CD4-positive, alpha-beta T cell (primary cell): ENCODE data around the gene PTTG1IP. TPM values are rescaled to one million over a fixed set of nuclear protein-coding genes. Genes with fewer than 3 reads are reported as not detected.

Experiments
- ATAC-seq: fragments of 200-7000 bp; cut with Tn5 transposase; one replicate; pipeline ENCODE4 v1.10.0; 2022; ENCODE audit warnings: mild to moderate bottlenecking; ENCODE audit not compliant: poor library complexity
- CTCF ChIA-PET: fragments of 350-600 bp; sonication (Branson Sonifier 250); formaldehyde crosslinking; loops from one replicate; lab custom pipeline; 2021; ENCODE audit warnings: antibody characterized with exemption, inconsistent platforms; lab: Charles Lee
- POLR2A ChIA-PET: fragments of 350-600 bp; sonication (Branson Sonifier 250); formaldehyde crosslinking; loops from one replicate; lab custom pipeline; 2021; ENCODE audit warnings: antibody characterized with exemption, inconsistent platforms; lab: Charles Lee
- DNase-seq, 14 experiments: peaks; one replicate each; pipeline ENCODE4 v3.0.0-alpha.2; 2013 to 2020; ENCODE audit warnings: mixed read lengths in 2 of 14
- H3K27ac ChIP-seq, 2 donors: one replicate each; pipeline versions ENCODE4 v1.5.1 to v1.7.0; 2013; ENCODE audit warnings: low read length in 2 of 2, low read depth in 1 of 2, mild to moderate bottlenecking in 1 of 2
- H3K27me3 ChIP-seq, 2 experiments: 1 replicate in 1 of 2; 2 replicates in 1 of 2; pipeline versions ENCODE4 v1.6.1 to v1.7.0; 2013; ENCODE audit warnings: low read length in 2 of 2, control low read depth in 1 of 2, mild to moderate bottlenecking in 1 of 2, moderate library complexity in 1 of 2; ENCODE audit not compliant: insufficient read depth in 2 of 2, control insufficient read depth in 1 of 2
- H3K36me3 ChIP-seq: one replicate; pipeline ENCODE4 v1.6.1; 2013; ENCODE audit warnings: low read length, control low read depth; ENCODE audit not compliant: insufficient read depth
- H3K4me1 ChIP-seq: one replicate; pipeline ENCODE4 v1.6.1; 2013; ENCODE audit warnings: low read length, control low read depth; ENCODE audit not compliant: insufficient read depth
- H3K4me3 ChIP-seq: one replicate; pipeline ENCODE4 v1.5.1; 2013; ENCODE audit warnings: mild to moderate bottlenecking, low read length, moderate library complexity
- H3K9me3 ChIP-seq, 2 experiments: 1 replicate in 1 of 2; 2 replicates in 1 of 2; pipeline versions ENCODE4 v1.6.1 to v1.7.0; 2013; ENCODE audit warnings: low read length in 2 of 2, mild to moderate bottlenecking in 2 of 2, control low read depth in 1 of 2, moderate library complexity in 1 of 2; ENCODE audit not compliant: control insufficient read depth in 1 of 2, insufficient read depth in 1 of 2
- H3K27ac Mint-ChIP-seq: one replicate; pipeline ENCODE4 v1.8.0; 2020; ENCODE audit warnings: mixed read lengths
- H3K27me3 Mint-ChIP-seq: one replicate; pipeline ENCODE4 v1.8.0; 2021; ENCODE audit warnings: mixed read lengths
- H3K36me3 Mint-ChIP-seq: one replicate; pipeline ENCODE4 v1.8.0; 2021; ENCODE audit warnings: low read depth, mixed read lengths
- H3K4me1 Mint-ChIP-seq: one replicate; pipeline ENCODE4 v1.8.0; 2021; ENCODE audit warnings: low read depth, mixed read lengths
- H3K4me3 Mint-ChIP-seq: one replicate; pipeline ENCODE4 v1.8.0; 2020; ENCODE audit warnings: mild to moderate bottlenecking, mixed read lengths
- H3K9me3 Mint-ChIP-seq: one replicate; pipeline ENCODE4 v1.8.0; 2020; ENCODE audit warnings: mixed read lengths
- CTCF ChIP-seq: fragments of 200-600 bp; IDR thresholded peaks from one replicate; pipeline ENCODE4 v1.8.0; 2022; ENCODE audit warnings: antibody characterized with exemption, mild to moderate bottlenecking
- intact Hi-C, 2 experiments: fragments of 100-400 bp; cut with DNase I in 1 of 2; cut with micrococcal nuclease in 1 of 2; formaldehyde crosslinking; loops; one replicate each; pipeline versions ENCODE4 v1.15.1 to v1.9.0; 2023 to 2025; cut with DNase I, micrococcal nuclease
- total RNA-seq, 174 experiments: library from RNA in 2 of 174; stranded (reverse) in 2 of 174; gene quantifications; one replicate each; pipeline ENCODE4 v1.2.3 and lab custom pipeline; 2021 to 2026

The PTTG1IP gene
- total RNA-seq, 2 experiments from 2014 or later: 99.0 to 99.5 TPM

GRCh38 chr21:44890961-44891541, 17.6 kb upstream of the PTTG1IP start:
- peak overlapping the region in 1 of 2 donors; percentile 39 for H3K27ac ChIP-seq
- no peaks in the 10 kb centered on the region for H3K27me3 ChIP-seq
- Mint-ChIP-seq H3K36me3 (peaks cover 69% of the 10 kb centered on the region), H3K27me3 (no peaks in the 10 kb centered on the region), H3K9me3 (no peaks in the 10 kb centered on the region), H3K27ac (no peak overlapping the region), H3K4me3 (no peak overlapping the region), H3K4me1 (peaks cover 15% of the 10 kb centered on the region)
- TF ChIP-seq CTCF: no peak
- H3K4me1 ChIP-seq: peaks cover 25% of the 10 kb centered on the region
- POLR2A ChIA-PET: interaction anchor here (1.0 to 4.6 kb wide), 4 partner anchors 9 to 94 kb away, joined by 3 to 17 read pairs (median 4); no protein-coding TSS in a partner anchor
- H3K36me3 ChIP-seq: peaks cover 90% of the 10 kb centered on the region
- no peaks in the 10 kb centered on the region for H3K9me3 ChIP-seq
- no peak overlapping the region for H3K4me3 ChIP-seq
- no peak for ATAC-seq
- CTCF ChIA-PET: no interaction called here
- no peak for DNase-seq
- intact Hi-C loops: no loop called here

- no peak for TF ChIP-seq CTCF
- ATAC-seq (no peak), DNase-seq (no peak)
- Mint-ChIP-seq H3K4me3 (no peak overlapping the region), H3K27ac (no peak overlapping the region), H3K27me3 (no peaks in the 10 kb centered on the region), H3K4me1 (peaks cover 15% of the 10 kb centered on the region), H3K36me3 (peaks cover 74% of the 10 kb centered on the region), H3K9me3 (no peaks in the 10 kb centered on the region)
- Histone ChIP-seq H3K4me3 (no peak overlapping the region), H3K4me1 (peaks cover 25% of the 10 kb centered on the region), H3K36me3 (peaks cover 94% of the 10 kb centered on the region), H3K27me3 (no peaks in the 10 kb centered on the region), H3K27ac (peak overlapping the region in 1 of 2 donors; percentile 39), H3K9me3 (no peaks in the 10 kb centered on the region)
- ChIA-PET CTCF (no interaction called here), POLR2A (interaction anchor here (1.0 to 4.6 kb wide), 3 partner anchors 9 to 93 kb away, joined by 3 to 17 read pairs (median 4); no protein-coding TSS in a partner anchor)
- intact Hi-C loops: no loop called here
Measured at GRCh38 chr21:44890338-44890931, 16.9 kb upstream of the PTTG1IP start.

- intact Hi-C loops: no loop called here
- no peak overlapping the region for H3K27ac ChIP-seq
- CTCF ChIA-PET: no interaction called here
Measured at GRCh38 chr21:44889625-44890337, 16.3 kb upstream of the PTTG1IP start.

More at GRCh38 chr21:44889625-44890337, 16.3 kb upstream of the PTTG1IP start:
- Mint-ChIP-seq H3K27ac (no peak overlapping the region), H3K9me3 (no peaks in the 10 kb centered on the region), H3K36me3 (peaks cover 68% of the 10 kb centered on the region), H3K27me3 (no peaks in the 10 kb centered on the region), H3K4me3 (no peak overlapping the region), H3K4me1 (peaks cover 15% of the 10 kb centered on the region)
- DNase-seq: no peak
- no peak for TF ChIP-seq CTCF
- ATAC-seq: no peak
- Histone ChIP-seq H3K27me3 (no peaks in the 10 kb centered on the region), H3K9me3 (no peaks in the 10 kb centered on the region), H3K36me3 (peaks cover 89% of the 10 kb centered on the region), H3K4me3 (no peak overlapping the region), H3K4me1 (peaks cover 25% of the 10 kb centered on the region)
- POLR2A ChIA-PET: interaction anchor here (1.3 kb wide), 1 partner anchor 42 kb away, joined by 6 read pairs; no protein-coding TSS in a partner anchor
